ENCODE measurements around the gene NCAM1. TPM values are rescaled to one million over a fixed set of nuclear protein-coding genes. Genes with fewer than 3 reads are reported as not detected.

NCAM1 gene
- total RNA-seq, 1 experiment from 2014 or later: 0.22 TPM

- H3K27ac ChIP-seq (ENCODE audit: low read depth, low read length): no peak overlapping the region
- H3K4me1 ChIP-seq (ENCODE audit: control insufficient read depth in 1 of 2, insufficient read depth in 2 of 2, low read length in 2 of 2): no peaks in the 10 kb centered on the region
- no TSS peak for BruUV-seq (replicated peaks)
- H3K4me2 ChIP-seq (ENCODE audit: low read length): no peak overlapping the region
- H3K79me2 ChIP-seq (ENCODE audit: insufficient read depth, low read length): no peaks in the 10 kb centered on the region
- no peaks in the 10 kb centered on the region for H3K36me3 ChIP-seq (ENCODE audit: control insufficient read depth in 1 of 2, insufficient read depth in 2 of 2, low read length in 2 of 2)
- H3K9me3 ChIP-seq (ENCODE audit: control insufficient read depth in 1 of 2, insufficient read depth in 1 of 2, low read depth in 1 of 2, low read length in 2 of 2): no peaks in the 10 kb centered on the region
- no peak overlapping the region for H3K4me3 ChIP-seq (replicated peaks in 1 of 2; ENCODE audit: low read depth in 1 of 2, low read length in 2 of 2)
- H3K27me3 ChIP-seq (ENCODE audit: insufficient read depth, low read length): peaks cover 69% of the 10 kb centered on the region
- intact Hi-C loops (cut with micrococcal nuclease): no loop called here
- H2AFZ ChIP-seq (ENCODE audit: low read depth, low read length, poor library complexity, severe bottlenecking): no peak overlapping the region
- ATAC-seq (no peak), DNase-seq (ENCODE audit: low read depth, low spot score) (no peak)
- H4K20me1 ChIP-seq (ENCODE audit: insufficient read depth): no peaks in the 10 kb centered on the region
- POLR2A ChIA-PET: no interaction called here
- TF ChIP-seq ZNF274 (IDR thresholded peaks at IDR 0.05; ENCODE audit: low read depth, low read length): no peak
- TF ChIP-seq TCF7L2 (IDR thresholded peaks at IDR 0.05; ENCODE audit: borderline replicate concordance, extremely low read depth, insufficient read depth, insufficient read length): no peak
- TF ChIP-seq ZFX (IDR thresholded peaks at IDR 0.05): no peak
- TF ChIP-seq SRF (IDR thresholded peaks at IDR 0.05; ENCODE audit: low read depth): no peak
- no peak for TF ChIP-seq ATF3 (IDR thresholded peaks at IDR 0.05)
- no peak for TF ChIP-seq POLR2A (IDR thresholded peaks at IDR 0.05; ENCODE audit: borderline replicate concordance, extremely low read depth, insufficient read depth, insufficient read length)
- no peak for TF ChIP-seq EZH2phosphoT487 (IDR thresholded peaks at IDR 0.05; ENCODE audit: borderline replicate concordance)
- TF ChIP-seq CBX3 (IDR thresholded peaks at IDR 0.05; ENCODE audit: low read depth): no peak
- TF ChIP-seq MAX (IDR thresholded peaks at IDR 0.05): no peak
- TF ChIP-seq SP1 (IDR thresholded peaks at IDR 0.05; ENCODE audit: low read depth): no peak
- TF ChIP-seq RAD21 (IDR thresholded peaks at IDR 0.05; ENCODE audit: low read depth): no peak
- no peak for TF ChIP-seq FOSL1 (IDR thresholded peaks at IDR 0.05; ENCODE audit: low read depth)
- TF ChIP-seq EGR1 (IDR thresholded peaks at IDR 0.05; ENCODE audit: low read depth): no peak
- TF ChIP-seq CEBPB (IDR thresholded peaks at IDR 0.05; ENCODE audit: low read depth): no peak
- no peak for TF ChIP-seq POLR2AphosphoS5 (IDR thresholded peaks at IDR 0.05; ENCODE audit: low read depth, low read length)
- RAD21 ChIA-PET (ENCODE audit: low non-redundant PET in 1 of 2, low total read pairs in 2 of 2, uncharacterized antibody in 2 of 2, unreplicated experiment in 2 of 2): no interaction called here
- CTCF ChIA-PET: no interaction called here
- H3K9me2 ChIP-seq (ENCODE audit: insufficient read depth): no peaks in the 10 kb centered on the region
- H3K9ac ChIP-seq (ENCODE audit: low read length): no peak overlapping the region
Measured at GRCh38 chr11:113192121-113192925, 231.1 kb downstream of the NCAM1 start.
